Effector CD8-positive, alpha-beta T cell (primary cell): ENCODE results near the gene TASP1.

ENCODE experiments used
- DNase-seq: peaks from one replicate; lab custom pipeline; 2025; lab: John Stamatoyannopoulos, UW

The TASP1 gene

GRCh38 chr20:13342469-13343242 lies 296.1 kb downstream of the TASP1 start:
- DNase-seq: no peak

DNA sequence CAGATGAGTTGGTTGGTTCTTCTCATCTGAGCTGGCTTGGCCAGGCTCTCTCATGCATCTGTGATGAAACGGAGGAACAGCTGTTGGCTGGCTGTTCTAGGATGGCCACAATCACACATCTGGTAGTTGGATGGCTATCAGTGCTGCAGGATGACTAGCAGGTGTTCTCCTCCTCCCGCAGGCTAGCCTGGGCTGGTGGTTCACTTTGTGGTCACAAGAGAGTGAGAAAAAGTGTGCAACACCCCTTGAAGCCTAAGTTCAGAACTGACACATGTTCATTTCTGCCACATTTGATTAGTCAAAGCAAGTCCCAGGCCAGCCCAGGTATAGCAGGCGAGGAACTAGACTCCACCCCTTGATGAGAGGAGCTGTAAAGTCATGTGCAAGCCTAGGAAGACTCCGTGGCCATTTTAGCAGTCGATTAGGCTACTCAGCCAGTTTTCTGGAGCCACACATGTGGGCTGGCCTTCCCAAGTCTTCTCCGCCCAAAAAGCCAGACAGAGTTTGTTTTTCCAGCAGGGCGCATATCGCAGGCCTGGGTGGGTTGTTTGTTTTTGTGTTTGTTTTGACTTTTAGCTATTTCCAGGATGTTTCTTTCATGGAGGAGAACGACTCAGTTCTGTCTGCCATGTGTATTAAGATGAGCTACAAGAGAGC lies 296.9 kb downstream of the TASP1 start:
- DNase-seq: no peak

- DNase-seq: no peak
These were observed 298.6 kb downstream of the TASP1 start for GRCh38 chr20:13340088-13340487.
